Endothelial cell of umbilical vein (primary cell): ENCODE measurements around the gene MFAP4. TPM values are rescaled to one million over a fixed set of nuclear protein-coding genes. Genes with fewer than 3 reads are reported as not detected.

ENCODE experiments used
- BruUV-seq: library from RNA; stranded (reverse); fragments of 400-500 nt; replicated peaks from 2 replicates; lab custom pipeline; 2021; lab: Mats Ljungman, UMichigan
- CTCF ChIA-PET: fragments of 300-600, 350-600 bp; sonication (Branson Sonifier 250); formaldehyde crosslinking; loops from one replicate; lab custom pipeline; 2021; ENCODE audit warnings: antibody characterized with exemption, inconsistent platforms; lab: Charles Lee
- POLR2A ChIA-PET: fragments of 300-600, 350-600 bp; sonication (Branson Sonifier 250); formaldehyde crosslinking; loops from one replicate; lab custom pipeline; 2021; ENCODE audit warnings: antibody characterized with exemption, inconsistent platforms; lab: Charles Lee
- DNase-seq: peaks from one replicate; pipeline ENCODE4 v3.0.0-alpha.2; 2011; ENCODE audit warnings: low read depth, low spot score
- FAIRE-seq: peaks from 2 replicates; lab custom pipeline; 2011; peaks lifted over from hg19 to GRCh38; lab: Jason Lieb, UNC
- H2AFZ ChIP-seq: 2 replicates; pipeline ENCODE4 v1.6.0; 2012; ENCODE audit warnings: low read depth, low read length, control low read depth, inconsistent platforms
- H3K27ac ChIP-seq: 2 replicates; pipeline ENCODE4 v1.5.1; 2011; ENCODE audit warnings: low read depth, mild to moderate bottlenecking, control low read depth, low read length, moderate library complexity; ENCODE audit not compliant: insufficient read depth
- H3K27me3 ChIP-seq, 2 experiments: 2 replicates each; pipeline versions ENCODE4 v1.6.0 to v1.6.1; 2011; ENCODE audit warnings: low read length in 2 of 2, mixed read lengths in 1 of 2; ENCODE audit not compliant: control insufficient read depth in 2 of 2, insufficient read depth in 2 of 2
- H3K36me3 ChIP-seq, 2 experiments: 2 replicates in 1 of 2; 3 replicates in 1 of 2; pipeline ENCODE4 v1.5.1; 2011; ENCODE audit warnings: low read length in 2 of 2, mild to moderate bottlenecking in 1 of 2, moderate library complexity in 1 of 2; ENCODE audit not compliant: control insufficient read depth in 2 of 2, insufficient read depth in 2 of 2; ENCODE audit errors: extremely low read depth in 1 of 2
- H3K4me1 ChIP-seq: 3 replicates; pipeline ENCODE4 v1.5.1; 2011; ENCODE audit warnings: mild to moderate bottlenecking, low read length; ENCODE audit not compliant: control insufficient read depth, insufficient read depth; ENCODE audit errors: extremely low read depth
- H3K4me2 ChIP-seq: 2 replicates; pipeline ENCODE4 v1.6.1; 2011; ENCODE audit warnings: low read length, control low read depth, mixed read lengths; ENCODE audit not compliant: insufficient read depth
- H3K4me3 ChIP-seq, 3 experiments: fragments of 200-600 bp in 1 of 3; sonication (generic), shearing (Covaris generic) in 1 of 3; replicated peaks in 1 of 3; 2 replicates each; pipeline ENCODE4 v1.5.1; 2011 to 2016; ENCODE audit warnings: control low read depth in 3 of 3, low read length in 3 of 3, mild to moderate bottlenecking in 2 of 3, inconsistent platforms in 1 of 3, low read depth in 1 of 3, moderate library complexity in 1 of 3; ENCODE audit not compliant: insufficient read depth in 1 of 3
- H3K79me2 ChIP-seq: 2 replicates; pipeline ENCODE4 v1.6.0; 2012; ENCODE audit warnings: low read length, inconsistent platforms; ENCODE audit not compliant: control insufficient read depth, insufficient read depth
- H3K9ac ChIP-seq: replicated peaks from 2 replicates; pipeline ENCODE3; 2011; ENCODE audit warnings: low read length, control low read depth; ENCODE audit not compliant: insufficient read depth; ENCODE audit errors: extremely low read depth
- H3K9me1 ChIP-seq: replicated peaks from 3 replicates; pipeline ENCODE4 v1.6.0; 2011; ENCODE audit warnings: mild to moderate bottlenecking, low read length; ENCODE audit not compliant: control insufficient read depth, insufficient read depth; ENCODE audit errors: extremely low read depth
- H3K9me3 ChIP-seq: replicated peaks from 2 replicates; pipeline ENCODE4 v1.5.1; 2012; ENCODE audit warnings: low read length, inconsistent platforms; ENCODE audit not compliant: control insufficient read depth, insufficient read depth
- H4K20me1 ChIP-seq: replicated peaks from 2 replicates; pipeline ENCODE3; 2011; ENCODE audit warnings: mild to moderate bottlenecking, low read length; ENCODE audit not compliant: control insufficient read depth, insufficient read depth; ENCODE audit errors: extremely low read depth
- EZH2 ChIP-seq: IDR thresholded peaks from 2 replicates; pipeline ENCODE4 v1.6.1; 2012; ENCODE audit warnings: borderline replicate concordance, low read depth, mild to moderate bottlenecking, moderate library complexity, low read length, inconsistent platforms; ENCODE audit not compliant: severe bottlenecking
- FOS ChIP-seq: IDR thresholded peaks from 2 replicates; pipeline ENCODE4 v1.6.1; 2011; ENCODE audit warnings: mild to moderate bottlenecking, low read length, moderate library complexity, borderline replicate concordance; ENCODE audit not compliant: insufficient read depth
- GATA2 ChIP-seq: IDR thresholded peaks from 2 replicates; pipeline ENCODE4 v1.7.0; 2011; ENCODE audit warnings: low read depth, mild to moderate bottlenecking, moderate library complexity, mixed read lengths, low read length; ENCODE audit not compliant: insufficient read length, insufficient read depth
- JUN ChIP-seq: IDR thresholded peaks from 2 replicates; pipeline ENCODE4 v1.6.1; 2011; ENCODE audit warnings: borderline replicate concordance, low read depth; ENCODE audit not compliant: insufficient read length, insufficient read depth
- MYC ChIP-seq: IDR thresholded peaks from one replicate; pipeline ENCODE4 v1.6.1; 2011; ENCODE audit warnings: mild to moderate bottlenecking, low read depth, low read length
- POLR2A ChIP-seq: IDR thresholded peaks from 2 replicates; pipeline ENCODE4 v1.6.1; 2012; ENCODE audit warnings: low read depth, mild to moderate bottlenecking, control low read depth, low read length
- POLR2AphosphoS5 ChIP-seq: IDR thresholded peaks from 2 replicates; pipeline ENCODE4 v1.6.1; 2012; ENCODE audit warnings: low read depth, mild to moderate bottlenecking, control low read depth, low read length, moderate library complexity; ENCODE audit not compliant: insufficient read depth
- dilution Hi-C: fragments of 300-500 bp; cut with MboI; formaldehyde crosslinking; loops from one replicate; pipeline ENCODE4 v1.15.0; 2019; ENCODE audit warnings: low sequenced_read_pairs; ENCODE audit not compliant: extremely low pct_ligation_motif_present
- intact Hi-C: fragments of 100-400 bp; cut with micrococcal nuclease; formaldehyde crosslinking; loops from one replicate; pipeline ENCODE4 v1.10.0; 2022
- polyA plus RNA-seq, 4 experiments: library from polyadenylated mRNA; depleted of rRNA in 3 of 4; stranded (reverse) in 3 of 4; unstranded in 1 of 4; fragments of >200 nt; gene quantifications; 2 replicates each; pipeline versions ENCODE4 v1.2.1 to v1.2.3, GENCODE V29; 2011 to 2012; ENCODE audit warnings: missing spikeins in 1 of 4
- total RNA-seq: library from RNA; stranded (reverse); gene quantifications from 2 replicates; pipeline ENCODE4 v1.2.3, GENCODE V29; 2021
- TF ChIP-seq, protein P1 (sequence below): IDR thresholded peaks from 2 replicates; pipeline ENCODE4 v1.6.1; 2011; ENCODE audit not compliant: insufficient read depth, insufficient read length
- TF ChIP-seq, protein P2 (sequence below), 2 donors: IDR thresholded peaks; 1 replicate in 1 of 2; 2 replicates in 1 of 2; pipeline ENCODE4 v1.5.1; 2011; ENCODE audit warnings: low read length in 2 of 2, mild to moderate bottlenecking in 2 of 2, moderate library complexity in 2 of 2, control low read depth in 1 of 2, inconsistent platforms in 1 of 2, low read depth in 1 of 2; ENCODE audit not compliant: insufficient read depth in 1 of 2; ENCODE audit errors: extremely low read depth in 1 of 2

The MFAP4 gene
- total and polyA plus RNA-seq, 2 donors (not counting 3 experiments of a cell fraction or from before 2014, with no cell fraction given): not detected

DNA sequence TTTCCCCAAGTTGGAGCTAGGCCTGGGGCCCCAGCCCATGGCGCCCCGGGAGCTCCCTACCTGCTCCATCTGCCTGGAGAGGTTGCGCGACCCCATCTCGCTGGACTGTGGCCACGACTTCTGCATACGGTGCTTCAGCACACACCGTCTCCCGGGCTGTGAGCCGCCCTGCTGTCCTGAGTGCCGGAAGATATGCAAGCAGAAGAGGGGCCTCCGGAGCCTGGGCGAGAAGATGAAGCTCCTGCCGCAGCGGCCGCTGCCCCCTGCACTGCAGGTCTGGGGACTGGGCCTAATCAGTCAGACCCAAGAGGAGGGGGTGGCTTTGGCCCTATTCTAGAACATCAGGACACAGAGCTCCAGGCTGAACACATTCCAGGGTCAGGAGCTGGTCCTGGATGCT is 25.5 kb upstream of the MFAP4 start:
- ChIA-PET POLR2A (no interaction called here), CTCF (no interaction called here)
- H3K4me3 ChIP-seq: no peak overlapping the region
- H3K27ac ChIP-seq: no peak overlapping the region
- FAIRE-seq (no peak), DNase-seq (no peak)
- H3K79me2 ChIP-seq: no peaks in the 10 kb centered on the region
- intact Hi-C loops (no loop called here), dilution Hi-C loops (no loop called here)
- no TSS peak for BruUV-seq
- no peaks in the 10 kb centered on the region for H4K20me1 ChIP-seq
- no peaks in the 10 kb centered on the region for H3K4me1 ChIP-seq
- no peaks in the 10 kb centered on the region for H3K9me3 ChIP-seq
- no peaks in the 10 kb centered on the region for H3K36me3 ChIP-seq
- peaks cover 4 to 7% of the 10 kb centered on the region in 2 experiments for H3K27me3 ChIP-seq
- H3K4me2 ChIP-seq: no peak overlapping the region
- TF ChIP-seq POLR2A: no peak
- TF ChIP-seq, protein P1, sequence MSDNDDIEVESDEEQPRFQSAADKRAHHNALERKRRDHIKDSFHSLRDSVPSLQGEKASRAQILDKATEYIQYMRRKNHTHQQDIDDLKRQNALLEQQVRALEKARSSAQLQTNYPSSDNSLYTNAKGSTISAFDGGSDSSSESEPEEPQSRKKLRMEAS: no peak
- no peaks in the 10 kb centered on the region for H3K9me1 ChIP-seq
- no peak overlapping the region for H3K9ac ChIP-seq
- no peak overlapping the region for H2AFZ ChIP-seq

DNA sequence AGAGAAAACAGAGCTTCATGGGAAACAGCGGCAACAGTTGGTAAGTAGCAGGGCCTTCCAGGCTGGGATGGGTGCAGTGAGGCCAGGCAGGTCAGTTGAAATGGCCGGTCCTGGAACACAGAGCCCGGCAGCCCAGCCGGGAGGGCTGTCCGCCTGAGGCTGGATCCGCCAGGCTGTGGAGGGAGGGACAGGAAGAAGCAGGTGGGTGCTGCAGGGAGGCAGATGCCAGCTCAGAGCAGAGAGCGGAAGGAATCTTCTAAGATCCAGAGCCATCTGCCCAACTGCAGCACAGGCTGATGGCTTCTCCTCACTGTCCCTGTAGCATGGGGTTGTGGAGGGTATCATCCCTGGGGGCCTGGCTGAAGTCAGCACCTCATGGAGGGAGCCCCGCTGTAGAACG is 24.6 kb upstream of the MFAP4 start:
- Histone ChIP-seq H3K79me2 (no peaks in the 10 kb centered on the region), H4K20me1 (no peaks in the 10 kb centered on the region), H3K9me3 (no peaks in the 10 kb centered on the region), H3K36me3 (no peaks in the 10 kb centered on the region), H3K4me1 (no peaks in the 10 kb centered on the region), H3K4me2 (no peak overlapping the region), H3K4me3 (no peak overlapping the region), H3K27ac (no peak overlapping the region), H3K9me1 (no peaks in the 10 kb centered on the region), H3K9ac (no peak overlapping the region), H2AFZ (no peak overlapping the region), H3K27me3 (peaks cover 4 to 7% of the 10 kb centered on the region in 2 experiments)
- no TSS peak for BruUV-seq
- intact Hi-C loops (no loop called here), dilution Hi-C loops (no loop called here)
- ChIA-PET CTCF (interaction anchor here (1.1 kb wide), 1 partner anchor 49 kb away, joined by 4 read pairs; no protein-coding TSS in a partner anchor), POLR2A (no interaction called here)
- DNase-seq (no peak), FAIRE-seq (no peak)
- TF ChIP-seq MYC (no peak), JUN (no peak), EZH2 (no peak), POLR2A (no peak), GATA2 (no peak), FOS (no peak), POLR2AphosphoS5 (no peak)
- TF ChIP-seq, protein P1: no peak
- TF ChIP-seq, protein P2, sequence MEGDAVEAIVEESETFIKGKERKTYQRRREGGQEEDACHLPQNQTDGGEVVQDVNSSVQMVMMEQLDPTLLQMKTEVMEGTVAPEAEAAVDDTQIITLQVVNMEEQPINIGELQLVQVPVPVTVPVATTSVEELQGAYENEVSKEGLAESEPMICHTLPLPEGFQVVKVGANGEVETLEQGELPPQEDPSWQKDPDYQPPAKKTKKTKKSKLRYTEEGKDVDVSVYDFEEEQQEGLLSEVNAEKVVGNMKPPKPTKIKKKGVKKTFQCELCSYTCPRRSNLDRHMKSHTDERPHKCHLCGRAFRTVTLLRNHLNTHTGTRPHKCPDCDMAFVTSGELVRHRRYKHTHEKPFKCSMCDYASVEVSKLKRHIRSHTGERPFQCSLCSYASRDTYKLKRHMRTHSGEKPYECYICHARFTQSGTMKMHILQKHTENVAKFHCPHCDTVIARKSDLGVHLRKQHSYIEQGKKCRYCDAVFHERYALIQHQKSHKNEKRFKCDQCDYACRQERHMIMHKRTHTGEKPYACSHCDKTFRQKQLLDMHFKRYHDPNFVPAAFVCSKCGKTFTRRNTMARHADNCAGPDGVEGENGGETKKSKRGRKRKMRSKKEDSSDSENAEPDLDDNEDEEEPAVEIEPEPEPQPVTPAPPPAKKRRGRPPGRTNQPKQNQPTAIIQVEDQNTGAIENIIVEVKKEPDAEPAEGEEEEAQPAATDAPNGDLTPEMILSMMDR (IDR thresholded peaks at IDR 0.05; ENCODE audit: extremely low read depth in 1 of 2, insufficient read depth in 1 of 2, low read depth in 1 of 2, low read length in 2 of 2): no peak
